HG03280 (cell line): ENCODE measurements around the gene YPEL5.

Experiments
- ATAC-seq: cut with Tn5 transposase; IDR thresholded peaks from one replicate; pipeline ENCODE4 v1.9.1; 2021; ENCODE audit warnings: mild to moderate bottlenecking, moderate library complexity; ENCODE audit not compliant: unreplicated experiment

The YPEL5 gene

GRCh38 chr2:30164131-30164925 lies 17.5 kb downstream of the YPEL5 start:
- ATAC-seq, result no peak

GRCh38 chr2:30165050-30165520 lies 18.3 kb downstream of the YPEL5 start:
- peak; percentile 95 for ATAC-seq

- ATAC-seq, result no peak
Measured at GRCh38 chr2:30165617-30166016, 18.8 kb downstream of the YPEL5 start.

GRCh38 chr2:30172627-30173026 lies 25.8 kb downstream of the YPEL5 start:
- no peak for ATAC-seq

- ATAC-seq, result no peak
Measured at GRCh38 chr2:30177440-30177839, 30.6 kb downstream of the YPEL5 start.

GRCh38 chr2:30177956-30178355 lies 31.1 kb downstream of the YPEL5 start:
- no peak for ATAC-seq

- no peak for ATAC-seq
Measured at GRCh38 chr2:30178618-30179434, 32.0 kb downstream of the YPEL5 start.

GRCh38 chr2:30179536-30179935 lies 32.7 kb downstream of the YPEL5 start:
- no peak for ATAC-seq

GRCh38 chr2:30180226-30180625 lies 33.4 kb downstream of the YPEL5 start:
- no peak for ATAC-seq

GRCh38 chr2:30181176-30181575 lies 34.4 kb downstream of the YPEL5 start:
- no peak for ATAC-seq

- no peak for ATAC-seq
Measured at GRCh38 chr2:30184035-30184434, 37.2 kb downstream of the YPEL5 start.

- no peak for ATAC-seq
Measured at GRCh38 chr2:30185178-30185577, 38.4 kb downstream of the YPEL5 start.

GRCh38 chr2:30188292-30188691 lies 41.5 kb downstream of the YPEL5 start:
- no peak for ATAC-seq

GRCh38 chr2:30190637-30191036 lies 43.8 kb downstream of the YPEL5 start:
- no peak for ATAC-seq

GRCh38 chr2:30191107-30191506 lies 44.3 kb downstream of the YPEL5 start:
- ATAC-seq, result no peak

- ATAC-seq, result no peak
Measured at GRCh38 chr2:30191819-30192271, 45.0 kb downstream of the YPEL5 start.

- ATAC-seq, result no peak
Measured at GRCh38 chr2:30192314-30192713, 45.5 kb downstream of the YPEL5 start.

- ATAC-seq, result no peak
Measured at GRCh38 chr2:30193104-30193681, 46.4 kb downstream of the YPEL5 start.

- no peak for ATAC-seq
Measured at GRCh38 chr2:30194421-30194820, 47.6 kb downstream of the YPEL5 start.

GRCh38 chr2:30195016-30195415 lies 48.2 kb downstream of the YPEL5 start:
- no peak for ATAC-seq

GRCh38 chr2:30197570-30198192 lies 50.9 kb downstream of the YPEL5 start:
- no peak for ATAC-seq
